Chondrocyte (in vitro differentiated cells): ENCODE data around the gene EML6. TPM values are rescaled to one million over a fixed set of nuclear protein-coding genes. Genes with fewer than 3 reads are reported as not detected.

Source experiments
- DNase-seq: peaks from one replicate; pipeline ENCODE4 v3.0.0; 2021; ENCODE audit warnings: mixed read lengths, low spot score
- H3K27ac Mint-ChIP-seq: one replicate; pipeline ENCODE4 v1.8.0; 2021; ENCODE audit warnings: mild to moderate bottlenecking, moderate library complexity, mixed read lengths; ENCODE audit not compliant: unreplicated experiment
- H3K27me3 Mint-ChIP-seq: 2 replicates; pipeline ENCODE4 v1.8.0; 2021; ENCODE audit warnings: low read depth, mixed read lengths
- H3K36me3 Mint-ChIP-seq: 2 replicates; pipeline ENCODE4 v1.8.0; 2021; ENCODE audit warnings: low read depth, mixed read lengths
- H3K4me1 Mint-ChIP-seq: 2 replicates; pipeline ENCODE4 v1.8.0; 2021; ENCODE audit warnings: low read depth, mild to moderate bottlenecking, mixed read lengths
- H3K4me3 Mint-ChIP-seq: one replicate; pipeline ENCODE4 v1.8.0; 2021; ENCODE audit warnings: mild to moderate bottlenecking, moderate library complexity, mixed read lengths; ENCODE audit not compliant: unreplicated experiment
- H3K9me3 Mint-ChIP-seq: 2 replicates; pipeline ENCODE4 v1.8.0; 2021; ENCODE audit warnings: low read depth, mixed read lengths
- CTCF ChIP-seq: fragments of 200-600 bp; sonication (generic); IDR thresholded peaks from 2 replicates; pipeline ENCODE4 v1.5.0; 2021; ENCODE audit warnings: antibody characterized with exemption, mild to moderate bottlenecking, moderate library complexity
- total RNA-seq: library from RNA; stranded (reverse); gene quantifications from 3 replicates; pipeline ENCODE4 v1.2.1, GENCODE V29; 2021

EML6 gene
- total RNA-seq, 1 donor from 2014 or later = 1.1 TPM

DNA sequence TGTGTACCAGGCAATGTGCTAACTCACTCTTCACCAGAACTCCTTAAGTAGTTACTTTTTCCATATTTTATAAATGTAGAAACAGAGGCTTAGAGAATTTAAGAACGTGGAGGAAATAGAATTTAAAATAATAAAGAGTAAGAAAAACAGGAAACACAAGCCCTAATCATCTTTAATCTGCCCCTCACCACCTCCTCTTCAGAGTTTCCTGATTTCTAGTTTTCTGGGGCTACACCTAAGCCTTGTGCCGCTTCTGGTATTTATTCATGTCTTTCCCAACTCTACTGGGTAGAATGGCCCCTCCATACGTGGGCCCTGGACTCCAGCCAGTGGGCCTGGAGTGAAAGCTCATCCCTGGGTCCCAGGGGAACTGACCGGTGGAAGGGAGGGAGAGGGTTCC is 241.4 kb downstream of the EML6 start:
- Mint-ChIP-seq H3K27me3 (no peaks in the 10 kb centered on the region), H3K36me3 (peaks cover 18% of the 10 kb centered on the region), H3K27ac (peak overlapping the region; percentile 71), H3K9me3 (no peaks in the 10 kb centered on the region), H3K4me1 (peaks cover 41% of the 10 kb centered on the region), H3K4me3 (no peak overlapping the region)
- no peak for TF ChIP-seq CTCF
- DNase-seq = no peak

DNA sequence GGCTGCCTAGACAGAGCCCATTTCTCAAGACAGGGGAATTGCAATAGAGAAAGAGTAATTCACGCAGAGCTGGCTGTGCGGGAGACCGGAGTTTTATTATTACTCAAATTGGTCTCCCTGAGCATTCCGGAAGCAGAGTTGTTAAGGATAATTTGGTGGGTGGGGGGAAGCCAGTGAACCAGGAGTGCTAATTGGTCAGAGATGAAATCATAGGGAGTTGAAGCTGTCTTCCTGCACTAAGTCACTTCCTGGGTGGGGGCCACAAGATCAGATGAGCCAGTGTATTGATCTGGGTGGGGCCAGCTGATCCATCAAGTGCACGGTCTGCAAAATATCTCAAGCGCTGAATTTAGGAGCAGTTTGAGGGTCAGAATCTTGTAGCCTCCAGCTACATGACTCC is 242.0 kb downstream of the EML6 start:
- H3K4me3 Mint-ChIP-seq = no peak overlapping the region
- peak overlapping the region; percentile 71 for H3K27ac Mint-ChIP-seq
- TF ChIP-seq CTCF = no peak
- no peak for DNase-seq
- H3K4me1 Mint-ChIP-seq = peaks cover 41% of the 10 kb centered on the region
- H3K27me3 Mint-ChIP-seq = no peaks in the 10 kb centered on the region
- H3K9me3 Mint-ChIP-seq = no peaks in the 10 kb centered on the region
- H3K36me3 Mint-ChIP-seq = peaks cover 20% of the 10 kb centered on the region

DNA sequence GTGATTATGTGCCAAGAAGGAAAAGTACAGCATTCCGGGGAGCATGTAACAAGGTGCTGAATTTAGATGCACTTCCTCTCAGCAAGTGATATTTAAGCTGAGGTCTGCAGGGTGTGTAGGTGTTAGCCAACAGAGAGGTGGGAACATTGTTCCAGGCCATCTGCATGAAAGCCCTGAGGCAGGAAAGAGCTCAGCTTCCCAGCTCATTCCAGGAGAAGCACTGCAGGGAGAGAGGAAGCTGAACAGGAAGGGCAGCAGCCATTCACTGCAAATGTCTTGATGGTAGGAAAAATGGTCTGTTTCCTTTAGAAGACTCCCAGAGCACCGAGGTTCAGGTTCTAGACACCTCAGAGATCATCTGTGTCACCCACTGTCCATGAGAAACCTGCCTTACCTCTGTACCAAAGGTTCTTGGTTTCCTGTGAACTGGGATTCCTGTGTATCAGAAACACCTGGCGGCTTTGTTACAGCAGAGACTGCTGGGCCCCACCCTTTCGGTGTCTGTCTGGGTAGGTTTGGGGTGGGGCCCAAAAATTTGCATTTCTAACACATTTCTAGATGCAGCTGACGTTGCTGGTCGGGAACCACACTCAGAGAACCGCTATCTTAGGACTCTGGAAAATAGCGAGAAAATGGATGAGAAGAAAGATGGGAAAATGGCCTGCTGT is 242.8 kb downstream of the EML6 start:
- DNase-seq = no peak
- no peak overlapping the region for H3K4me3 Mint-ChIP-seq
- TF ChIP-seq CTCF = no peak
- H3K27me3 Mint-ChIP-seq = no peaks in the 10 kb centered on the region
- peak overlapping the region; percentile 54 for H3K27ac Mint-ChIP-seq
- H3K36me3 Mint-ChIP-seq = peaks cover 21% of the 10 kb centered on the region
- H3K4me1 Mint-ChIP-seq = peaks cover 45% of the 10 kb centered on the region
- no peaks in the 10 kb centered on the region for H3K9me3 Mint-ChIP-seq

DNA sequence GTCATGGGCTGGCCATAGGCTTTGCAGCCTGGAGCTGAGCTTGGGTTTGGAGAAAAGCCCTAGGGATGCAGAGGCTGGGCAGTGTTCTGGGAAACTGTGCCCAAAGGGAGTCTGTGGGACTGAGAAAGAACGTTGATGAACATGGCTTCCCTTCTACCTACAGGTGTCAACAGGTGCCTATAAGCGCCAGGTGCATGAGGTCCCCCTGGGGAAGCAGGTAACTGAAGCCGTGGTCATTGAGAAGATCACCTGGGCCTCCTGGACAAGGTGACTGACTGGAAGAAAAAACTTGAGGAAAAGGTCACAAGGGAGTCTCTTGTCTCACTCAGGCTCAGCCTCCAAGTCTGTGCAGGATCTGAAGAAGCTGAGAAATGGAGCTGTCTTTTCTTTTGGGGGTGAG is 243.4 kb downstream of the EML6 start:
- Mint-ChIP-seq H3K9me3 (no peaks in the 10 kb centered on the region), H3K27ac (peak overlapping the region; percentile 49), H3K4me1 (peaks cover 49% of the 10 kb centered on the region), H3K36me3 (peaks cover 26% of the 10 kb centered on the region), H3K27me3 (no peaks in the 10 kb centered on the region), H3K4me3 (no peak overlapping the region)
- no peak for DNase-seq
- TF ChIP-seq CTCF = no peak

GRCh38 chr2:54967269-54967668 is 243.8 kb downstream of the EML6 start:
- peak overlapping the region; percentile 49 for H3K27ac Mint-ChIP-seq
- peaks cover 26% of the 10 kb centered on the region for H3K36me3 Mint-ChIP-seq
- DNase-seq = no peak
- no peaks in the 10 kb centered on the region for H3K9me3 Mint-ChIP-seq
- H3K27me3 Mint-ChIP-seq = no peaks in the 10 kb centered on the region
- peaks cover 49% of the 10 kb centered on the region for H3K4me1 Mint-ChIP-seq
- no peak overlapping the region for H3K4me3 Mint-ChIP-seq
- TF ChIP-seq CTCF = no peak
